OCI-LY7 (cell line): ENCODE measurements around the gene SLC22A24. TPM values are rescaled to one million over a fixed set of nuclear protein-coding genes. Genes with fewer than 3 reads are reported as not detected.

Source experiments
- BruUV-seq: library from RNA; stranded (reverse); fragments of 400-500 nt; replicated peaks from 2 replicates; lab custom pipeline; 2021; lab: Mats Ljungman, UMichigan
- CTCF ChIA-PET: fragments of 300-600 bp; sonication (Branson Sonifier 250); formaldehyde crosslinking; loops from one replicate; lab custom pipeline; 2022; ENCODE audit warnings: antibody characterized with exemption; ENCODE audit not compliant: unreplicated experiment; lab: Charles Lee
- POLR2A ChIA-PET: fragments of 300-600 bp; sonication (Branson Sonifier 250); formaldehyde crosslinking; loops from one replicate; lab custom pipeline; 2022; ENCODE audit warnings: antibody characterized with exemption; lab: Charles Lee
- DNase-seq: peaks from one replicate; pipeline ENCODE4 v3.0.0-alpha.2; 2015; ENCODE audit warnings: low spot score
- H2AFZ ChIP-seq: fragments of 200-600 bp; sonication (generic), shearing (Covaris generic); 2 replicates; pipeline ENCODE4 v1.6.1; 2014; ENCODE audit warnings: mild to moderate bottlenecking, antibody characterized with exemption, low read length, moderate library complexity
- H3K27ac ChIP-seq: fragments of 200-600 bp; sonication (generic); 2 replicates; pipeline ENCODE4 v1.5.1; 2014; ENCODE audit warnings: mixed run types, low read depth, mild to moderate bottlenecking, moderate library complexity, low read length, inconsistent platforms; ENCODE audit not compliant: poor library complexity, severe bottlenecking
- H3K36me3 ChIP-seq: fragments of 200-600 bp; sonication (generic); 2 replicates; pipeline ENCODE4 v1.6.1; 2014; ENCODE audit warnings: mild to moderate bottlenecking, antibody characterized with exemption, low read length, moderate library complexity, mixed read lengths; ENCODE audit not compliant: insufficient read depth
- H3K4me1 ChIP-seq: fragments of 200-600 bp; sonication (generic); 2 replicates; pipeline ENCODE4 v1.5.1; 2014; ENCODE audit warnings: mild to moderate bottlenecking, low read length; ENCODE audit not compliant: insufficient read depth, poor library complexity, severe bottlenecking
- H3K4me2 ChIP-seq: fragments of 200-600 bp; sonication (generic); 2 replicates; pipeline ENCODE4 v1.6.1; 2014; ENCODE audit warnings: mild to moderate bottlenecking, low read length
- H3K4me3 ChIP-seq: fragments of 200-600 bp; sonication (generic); 2 replicates; pipeline ENCODE4 v1.5.1; 2014; ENCODE audit warnings: mild to moderate bottlenecking, low read depth, low read length; ENCODE audit not compliant: poor library complexity, severe bottlenecking
- H3K79me2 ChIP-seq: fragments of 200-600 bp; sonication (generic); 2 replicates; pipeline ENCODE4 v1.6.1; 2016; ENCODE audit warnings: low read depth, mild to moderate bottlenecking, low read length, moderate library complexity, mixed read lengths; ENCODE audit not compliant: insufficient read depth
- H3K9me2 ChIP-seq: fragments of 200-600 bp; sonication (generic); 2 replicates; pipeline ENCODE4 v1.6.1; 2016; ENCODE audit warnings: mild to moderate bottlenecking, low read length, mixed read lengths; ENCODE audit not compliant: insufficient read depth
- H3K9me3 ChIP-seq: fragments of 200-600 bp; sonication (generic); 2 replicates; pipeline ENCODE4 v1.6.1; 2014; ENCODE audit warnings: mild to moderate bottlenecking, mixed run types, low read length, mixed read lengths
- H4K20me1 ChIP-seq: fragments of 200-600 bp; sonication (generic); 2 replicates; pipeline ENCODE4 v1.6.1; 2014; ENCODE audit warnings: mild to moderate bottlenecking, antibody characterized with exemption, low read length, moderate library complexity, mixed read lengths; ENCODE audit not compliant: insufficient read depth
- CTCF ChIP-seq: fragments of 200-600 bp; sonication (generic); conservative IDR thresholded peaks from 2 replicates; pipeline ENCODE4 v1.5.1; 2014; ENCODE audit warnings: mild to moderate bottlenecking, antibody characterized with exemption, low read length, moderate library complexity, mixed read lengths
- EZH2phosphoT487 ChIP-seq: fragments of 200-600 bp; sonication (generic); IDR thresholded peaks from 2 replicates; pipeline ENCODE4 v1.6.1; 2018; ENCODE audit warnings: low read depth, borderline replicate concordance, mild to moderate bottlenecking, mixed run types, antibody characterized with exemption, low read length, moderate library complexity, mixed read lengths
- intact Hi-C: fragments of 100-400 bp; cut with micrococcal nuclease; formaldehyde crosslinking; loops from one replicate; pipeline ENCODE4 v1.10.0; 2022; ENCODE audit not compliant: unreplicated experiment
- total RNA-seq, 2 experiments: library from RNA; depleted of rRNA in 1 of 2; stranded (reverse); fragments of >200 nt in 1 of 2; shearing (Covaris generic) in 1 of 2; gene quantifications; 2 replicates each; pipeline ENCODE4 v1.2.3, GENCODE V29; 2014 to 2022

Gene SLC22A24
- total RNA-seq, 2 experiments from 2014 or later = not detected

GRCh38 chr11:63146581-63146980 lies 2.6 kb upstream of the SLC22A24 start:
- H4K20me1 ChIP-seq = no peaks in the 10 kb centered on the region
- no peak overlapping the region for H2AFZ ChIP-seq
- H3K27ac ChIP-seq = no peak overlapping the region
- H3K4me1 ChIP-seq = no peaks in the 10 kb centered on the region
- TF ChIP-seq EZH2phosphoT487 (no peak), CTCF (no peak)
- H3K9me3 ChIP-seq = no peaks in the 10 kb centered on the region
- H3K79me2 ChIP-seq = no peaks in the 10 kb centered on the region
- no peaks in the 10 kb centered on the region for H3K36me3 ChIP-seq
- intact Hi-C loops = no loop called here
- H3K4me3 ChIP-seq = no peak overlapping the region
- no peak for DNase-seq
- H3K4me2 ChIP-seq = no peak overlapping the region
- ChIA-PET CTCF (no interaction called here), POLR2A (no interaction called here)
- no peaks in the 10 kb centered on the region for H3K9me2 ChIP-seq
- no TSS peak for BruUV-seq

- no peaks in the 10 kb centered on the region for H3K4me1 ChIP-seq
- CTCF ChIA-PET = no interaction called here
- POLR2A ChIA-PET = no interaction called here
Measured at GRCh38 chr11:63142459-63142858, 1.6 kb downstream of the SLC22A24 start.

More at GRCh38 chr11:63142459-63142858, 1.6 kb downstream of the SLC22A24 start:
- Histone ChIP-seq H3K4me3 (no peak overlapping the region), H3K9me3 (no peaks in the 10 kb centered on the region), H3K36me3 (no peaks in the 10 kb centered on the region), H4K20me1 (no peaks in the 10 kb centered on the region), H3K9me2 (no peaks in the 10 kb centered on the region), H3K4me2 (no peak overlapping the region), H3K79me2 (no peaks in the 10 kb centered on the region), H3K27ac (no peak overlapping the region), H2AFZ (no peak overlapping the region)
- DNase-seq = no peak
- intact Hi-C loops = no loop called here
- TF ChIP-seq EZH2phosphoT487 (no peak), CTCF (no peak)
- BruUV-seq = no TSS peak
